ENCODE measurements around the gene LPAR3. TPM values are rescaled to one million over a fixed set of nuclear protein-coding genes. Genes with fewer than 3 reads are reported as not detected.

LPAR3 gene
- total RNA-seq, 1 donor from 2014 or later = 2.4 TPM

DNA sequence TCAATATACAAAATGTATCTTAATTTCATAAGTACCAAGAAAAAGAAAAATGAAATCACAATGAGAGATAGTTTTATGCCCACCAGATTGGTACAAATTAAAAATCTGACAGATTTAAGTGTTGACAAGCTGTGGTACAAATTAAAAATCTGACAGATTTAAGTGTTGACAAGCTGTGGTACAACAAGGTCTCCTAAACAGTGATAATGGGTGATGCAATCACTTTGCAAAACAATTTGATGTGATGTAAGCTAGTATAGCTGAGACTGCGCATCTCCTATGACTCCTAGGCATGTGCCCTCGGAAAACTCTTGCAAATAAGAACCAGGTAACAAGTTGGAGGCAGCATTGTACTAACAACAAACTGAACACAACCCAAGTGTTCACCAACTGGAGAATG, 100.6 kb downstream of the LPAR3 start:
- no peaks in the 10 kb centered on the region for H3K4me1 ChIP-seq
- H3K27ac Mint-ChIP-seq = no peak overlapping the region
- no peak for DNase-seq (ENCODE audit: low spot score)
- no peaks in the 10 kb centered on the region for H3K36me3 ChIP-seq
- no peak overlapping the region for H3K4me3 Mint-ChIP-seq
- H3K27ac ChIP-seq = no peak overlapping the region
- H3K27me3 ChIP-seq = no peaks in the 10 kb centered on the region
- H3K9me3 Mint-ChIP-seq = peaks cover 6% of the 10 kb centered on the region
- no peak for TF ChIP-seq EZH2phosphoT487 (IDR thresholded peaks at IDR 0.05)
- no peaks in the 10 kb centered on the region for H4K20me1 ChIP-seq (ENCODE audit: low read depth)
- no peaks in the 10 kb centered on the region for H3K36me3 Mint-ChIP-seq
- no peaks in the 10 kb centered on the region for H3K9me3 ChIP-seq (ENCODE audit: low read depth)
- no peak overlapping the region for H3K4me3 ChIP-seq
- no peak overlapping the region for H3K4me2 ChIP-seq
- H3F3A ChIP-seq (ENCODE audit: low read depth) = no peaks in the 10 kb centered on the region
- no peaks in the 10 kb centered on the region for H3K79me2 ChIP-seq (ENCODE audit: low read depth)
- no peak overlapping the region for H3K9ac ChIP-seq
- H3K27me3 Mint-ChIP-seq (ENCODE audit: insufficient read depth, low read depth) = peaks cover 2% of the 10 kb centered on the region
- H3K4me1 Mint-ChIP-seq = peaks cover 4% of the 10 kb centered on the region
- H2AFZ ChIP-seq (replicated peaks) = no peak overlapping the region

GRCh38 chr1:84789014-84789413, 104.0 kb downstream of the LPAR3 start:
- no peaks in the 10 kb centered on the region for H3K36me3 Mint-ChIP-seq
- H3K4me3 ChIP-seq = no peak overlapping the region
- no peaks in the 10 kb centered on the region for H3K4me1 ChIP-seq
- H3K4me3 Mint-ChIP-seq = no peak overlapping the region
- H3K27ac Mint-ChIP-seq = no peak overlapping the region
- no peaks in the 10 kb centered on the region for H3K36me3 ChIP-seq
- H3K4me2 ChIP-seq = no peak overlapping the region
- no peaks in the 10 kb centered on the region for H3K9me3 ChIP-seq (ENCODE audit: low read depth)
- TF ChIP-seq, protein P1, sequence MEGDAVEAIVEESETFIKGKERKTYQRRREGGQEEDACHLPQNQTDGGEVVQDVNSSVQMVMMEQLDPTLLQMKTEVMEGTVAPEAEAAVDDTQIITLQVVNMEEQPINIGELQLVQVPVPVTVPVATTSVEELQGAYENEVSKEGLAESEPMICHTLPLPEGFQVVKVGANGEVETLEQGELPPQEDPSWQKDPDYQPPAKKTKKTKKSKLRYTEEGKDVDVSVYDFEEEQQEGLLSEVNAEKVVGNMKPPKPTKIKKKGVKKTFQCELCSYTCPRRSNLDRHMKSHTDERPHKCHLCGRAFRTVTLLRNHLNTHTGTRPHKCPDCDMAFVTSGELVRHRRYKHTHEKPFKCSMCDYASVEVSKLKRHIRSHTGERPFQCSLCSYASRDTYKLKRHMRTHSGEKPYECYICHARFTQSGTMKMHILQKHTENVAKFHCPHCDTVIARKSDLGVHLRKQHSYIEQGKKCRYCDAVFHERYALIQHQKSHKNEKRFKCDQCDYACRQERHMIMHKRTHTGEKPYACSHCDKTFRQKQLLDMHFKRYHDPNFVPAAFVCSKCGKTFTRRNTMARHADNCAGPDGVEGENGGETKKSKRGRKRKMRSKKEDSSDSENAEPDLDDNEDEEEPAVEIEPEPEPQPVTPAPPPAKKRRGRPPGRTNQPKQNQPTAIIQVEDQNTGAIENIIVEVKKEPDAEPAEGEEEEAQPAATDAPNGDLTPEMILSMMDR (IDR thresholded peaks at IDR 0.05) = no peak
- no peak for TF ChIP-seq EZH2 (IDR thresholded peaks at IDR 0.05)
- TF ChIP-seq EZH2phosphoT487 (IDR thresholded peaks at IDR 0.05) = no peak
- peaks cover 6% of the 10 kb centered on the region for H3K9me3 Mint-ChIP-seq
- H3K27me3 ChIP-seq = no peaks in the 10 kb centered on the region
- H3K79me2 ChIP-seq (ENCODE audit: low read depth) = no peaks in the 10 kb centered on the region
- no peak overlapping the region for H2AFZ ChIP-seq (replicated peaks)
- DNase-seq (ENCODE audit: low spot score) = no peak
- H4K20me1 ChIP-seq (ENCODE audit: low read depth) = no peaks in the 10 kb centered on the region
- no peak overlapping the region for H3K9ac ChIP-seq
- H3K27me3 Mint-ChIP-seq (ENCODE audit: insufficient read depth, low read depth) = peaks cover 2% of the 10 kb centered on the region
- no peaks in the 10 kb centered on the region for H3F3A ChIP-seq (ENCODE audit: low read depth)
- no peak overlapping the region for H3K27ac ChIP-seq
- H3K4me1 Mint-ChIP-seq = peaks cover 4% of the 10 kb centered on the region

DNA sequence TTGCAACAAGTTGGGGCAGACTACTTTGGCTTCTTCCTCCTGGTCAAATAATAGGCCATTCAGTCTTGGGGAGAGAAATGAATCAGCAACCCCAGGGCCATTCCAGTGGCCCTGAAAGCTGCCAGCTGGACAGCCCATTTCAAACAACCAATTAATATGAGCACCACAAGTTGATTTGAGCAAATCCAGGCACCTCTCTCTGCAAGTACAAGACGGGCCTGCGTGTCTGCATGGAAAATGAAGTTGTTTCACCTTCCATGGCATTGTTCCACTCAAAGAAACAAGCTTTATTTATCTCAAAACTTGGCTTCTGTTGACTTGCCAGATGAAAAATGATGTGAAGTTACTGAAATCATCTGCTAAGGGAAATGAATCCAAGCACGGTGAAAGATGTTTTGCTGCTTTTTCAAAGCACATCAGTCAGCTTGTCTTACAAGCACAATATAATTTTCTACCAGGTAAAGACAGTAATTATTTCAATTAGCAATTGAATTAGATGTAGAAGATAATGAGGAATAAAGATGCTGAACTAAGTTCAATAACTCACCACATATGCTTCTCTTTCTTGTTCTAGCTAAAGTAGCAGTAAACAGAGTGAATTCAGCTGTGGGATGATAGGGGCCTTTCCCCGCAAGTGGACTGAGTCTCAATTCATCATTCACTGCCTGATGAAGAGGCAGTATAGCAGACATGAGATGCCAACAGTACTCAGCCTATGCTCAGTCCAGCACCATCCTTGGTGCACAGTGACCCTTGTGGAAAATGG, 107.6 kb downstream of the LPAR3 start:
- no peaks in the 10 kb centered on the region for H3K36me3 Mint-ChIP-seq
- no peak overlapping the region for H3K27ac Mint-ChIP-seq
- H3K4me1 Mint-ChIP-seq = peaks cover 4% of the 10 kb centered on the region
- H4K20me1 ChIP-seq (ENCODE audit: low read depth) = no peaks in the 10 kb centered on the region
- no peak overlapping the region for H3K4me3 ChIP-seq
- H3K9ac ChIP-seq = no peak overlapping the region
- H3K36me3 ChIP-seq = no peaks in the 10 kb centered on the region
- no peak overlapping the region for H3K27ac ChIP-seq
- no peaks in the 10 kb centered on the region for H3K4me1 ChIP-seq
- H2AFZ ChIP-seq (replicated peaks) = no peak overlapping the region
- H3K27me3 Mint-ChIP-seq (ENCODE audit: insufficient read depth, low read depth) = peaks cover 8% of the 10 kb centered on the region
- no peak overlapping the region for H3K4me3 Mint-ChIP-seq
- no peaks in the 10 kb centered on the region for H3K9me3 ChIP-seq (ENCODE audit: low read depth)
- H3K27me3 ChIP-seq = no peaks in the 10 kb centered on the region
- no peaks in the 10 kb centered on the region for H3F3A ChIP-seq (ENCODE audit: low read depth)
- no peak for DNase-seq (ENCODE audit: low spot score)
- peaks cover 2% of the 10 kb centered on the region for H3K9me3 Mint-ChIP-seq
- no peak for TF ChIP-seq EZH2 (IDR thresholded peaks at IDR 0.05)
- no peak for TF ChIP-seq EZH2phosphoT487 (IDR thresholded peaks at IDR 0.05)
- TF ChIP-seq, protein P1 (IDR thresholded peaks at IDR 0.05) = no peak
- H3K4me2 ChIP-seq = no peak overlapping the region
- no peaks in the 10 kb centered on the region for H3K79me2 ChIP-seq (ENCODE audit: low read depth)

DNA sequence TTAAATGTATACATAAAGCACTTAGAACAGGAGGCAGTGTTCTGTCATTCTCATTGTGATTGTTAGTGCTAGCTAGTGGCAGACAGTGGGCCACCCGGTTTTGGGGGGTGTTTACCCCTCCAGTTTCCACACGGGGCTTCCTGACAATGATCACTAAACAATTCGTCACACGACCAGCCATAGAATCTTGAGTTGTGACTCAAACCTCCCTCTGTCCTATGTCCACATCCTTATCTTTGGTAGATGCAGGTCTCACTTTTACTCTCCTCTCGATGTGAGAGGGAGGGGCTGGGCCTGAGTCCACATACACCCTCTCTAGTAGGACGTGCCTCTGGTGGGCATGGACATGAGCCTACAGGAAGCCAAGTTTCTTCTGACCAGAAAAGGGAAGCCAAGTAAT, 110.1 kb downstream of the LPAR3 start:
- no peak overlapping the region for H3K27ac Mint-ChIP-seq
- no peaks in the 10 kb centered on the region for H3K4me1 Mint-ChIP-seq
- DNase-seq (ENCODE audit: low spot score) = no peak
- Histone ChIP-seq H3K9ac (no peak overlapping the region), H3K27ac (no peak overlapping the region), H3F3A (ENCODE audit: low read depth) (no peaks in the 10 kb centered on the region), H4K20me1 (ENCODE audit: low read depth) (no peaks in the 10 kb centered on the region), H3K79me2 (ENCODE audit: low read depth) (no peaks in the 10 kb centered on the region), H3K27me3 (no peaks in the 10 kb centered on the region), H3K4me1 (no peaks in the 10 kb centered on the region), H3K9me3 (ENCODE audit: low read depth) (no peaks in the 10 kb centered on the region), H3K36me3 (no peaks in the 10 kb centered on the region), H2AFZ (replicated peaks) (no peak overlapping the region), H3K4me3 (no peak overlapping the region), H3K4me2 (no peak overlapping the region)
- H3K9me3 Mint-ChIP-seq = peaks cover 8% of the 10 kb centered on the region
- TF ChIP-seq, protein P1 (IDR thresholded peaks at IDR 0.05) = no peak
- no peak for TF ChIP-seq EZH2phosphoT487 (IDR thresholded peaks at IDR 0.05)
- TF ChIP-seq EZH2 (IDR thresholded peaks at IDR 0.05) = no peak
- no peak overlapping the region for H3K4me3 Mint-ChIP-seq
- H3K36me3 Mint-ChIP-seq = no peaks in the 10 kb centered on the region
- H3K27me3 Mint-ChIP-seq (ENCODE audit: insufficient read depth, low read depth) = peaks cover 6% of the 10 kb centered on the region
